ENCODE data around the gene KIRREL3. TPM values are rescaled to one million over a fixed set of nuclear protein-coding genes. Genes with fewer than 3 reads are reported as not detected.

The KIRREL3 gene
- total RNA-seq, 1 donor = 0.10 TPM

- Histone ChIP-seq H3K27me3 (ENCODE audit: insufficient read depth, low read length) (no peaks in the 10 kb centered on the region), H3K4me1 (ENCODE audit: insufficient read depth, low read length) (no peaks in the 10 kb centered on the region), H3K9me3 (ENCODE audit: low read depth, low read length) (no peaks in the 10 kb centered on the region), H3K4me3 (ENCODE audit: low read length) (no peak overlapping the region)
Observed at GRCh38 chr11:126742582-126742981, 258.0 kb downstream of the KIRREL3 start.

- Histone ChIP-seq H3K4me3 (ENCODE audit: low read length) (no peak overlapping the region), H3K4me1 (ENCODE audit: insufficient read depth, low read length) (no peaks in the 10 kb centered on the region), H3K9me3 (ENCODE audit: low read depth, low read length) (no peaks in the 10 kb centered on the region), H3K27me3 (ENCODE audit: insufficient read depth, low read length) (no peaks in the 10 kb centered on the region)
Observed at GRCh38 chr11:126740846-126741245, 259.7 kb downstream of the KIRREL3 start.

DNA sequence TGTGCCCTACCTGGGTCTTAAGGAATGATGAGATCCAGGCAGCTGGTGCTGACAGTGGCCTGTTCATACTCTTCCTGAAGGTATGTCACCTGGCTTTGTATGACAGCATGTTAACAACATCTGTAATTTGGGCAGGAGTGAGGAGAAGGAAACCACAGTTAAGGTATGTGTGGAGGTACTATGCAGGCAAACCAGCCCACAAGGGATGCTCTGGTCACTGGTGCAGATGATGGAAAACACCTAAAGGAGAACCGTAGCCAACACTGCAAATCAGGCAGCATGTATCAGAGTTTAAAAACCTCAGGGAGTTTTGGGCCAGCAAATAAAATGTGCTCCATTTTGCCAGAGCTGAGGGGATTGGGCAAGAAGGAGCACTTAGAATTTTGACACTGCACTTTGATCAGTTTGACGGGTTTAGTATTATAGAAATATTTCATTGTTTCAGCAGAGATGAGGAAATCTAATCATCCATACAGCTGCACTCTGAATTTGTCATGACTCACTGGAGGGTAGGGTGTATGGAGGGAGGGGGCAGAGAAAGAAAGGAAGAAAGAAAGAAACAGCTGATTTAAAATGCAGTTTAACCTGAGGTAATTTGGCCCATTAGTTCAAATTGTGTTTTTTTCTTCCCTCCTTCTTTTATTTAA lies 260.9 kb downstream of the KIRREL3 start:
- Histone ChIP-seq H3K27me3 (ENCODE audit: insufficient read depth, low read length) (no peaks in the 10 kb centered on the region), H3K4me3 (ENCODE audit: low read length) (no peak overlapping the region), H3K9me3 (ENCODE audit: low read depth, low read length) (no peaks in the 10 kb centered on the region), H3K4me1 (ENCODE audit: insufficient read depth, low read length) (no peaks in the 10 kb centered on the region)

- Histone ChIP-seq H3K9me3 (ENCODE audit: low read depth, low read length) (no peaks in the 10 kb centered on the region), H3K4me1 (ENCODE audit: insufficient read depth, low read length) (no peaks in the 10 kb centered on the region), H3K27me3 (ENCODE audit: insufficient read depth, low read length) (no peaks in the 10 kb centered on the region), H3K4me3 (ENCODE audit: low read length) (no peak overlapping the region)
Observed at GRCh38 chr11:126738295-126739031, 262.1 kb downstream of the KIRREL3 start.

DNA sequence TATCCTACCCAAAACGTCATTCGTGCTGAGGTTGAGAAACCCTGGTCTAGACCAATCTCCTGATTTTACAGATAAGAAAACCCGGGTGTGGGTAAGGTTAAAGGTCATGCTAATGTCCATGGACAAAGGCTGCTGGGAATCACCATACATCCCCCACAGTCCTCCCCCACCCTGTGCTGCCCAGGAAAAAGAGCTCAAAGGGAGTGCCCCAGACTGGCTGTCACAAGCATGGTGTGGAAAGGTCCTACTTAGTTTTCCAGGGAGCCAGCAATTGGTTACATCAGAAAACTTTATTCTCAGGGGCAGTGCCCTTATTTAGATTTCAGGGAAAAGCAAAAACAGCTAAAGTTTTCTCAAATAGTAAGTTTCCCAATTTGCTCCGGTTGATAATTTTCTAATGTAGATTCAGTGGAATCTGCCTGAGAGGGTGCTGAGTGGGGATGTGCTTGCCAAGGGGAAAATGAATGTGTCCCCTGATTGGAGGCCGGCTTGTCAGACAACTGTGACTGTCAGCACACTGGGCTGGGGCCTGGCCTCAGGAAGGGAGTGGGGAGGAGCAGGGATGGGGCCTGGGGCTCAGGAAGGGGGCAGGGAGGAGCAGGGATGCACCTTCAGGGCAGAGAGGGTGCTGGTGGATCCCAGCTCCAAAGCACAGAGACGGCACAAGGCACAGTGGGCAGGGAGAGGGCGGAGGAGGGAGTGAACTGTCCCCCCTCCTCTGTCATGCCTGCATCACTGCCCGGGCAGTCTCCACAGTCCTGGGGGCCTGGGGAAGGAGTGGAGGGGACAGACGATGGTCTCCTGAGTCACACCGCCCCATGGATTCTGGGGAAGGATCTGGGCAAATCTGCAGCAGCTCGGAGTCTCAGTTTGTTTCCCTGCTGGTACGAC lies 263.6 kb downstream of the KIRREL3 start:
- H3K9me3 ChIP-seq (ENCODE audit: low read depth, low read length) = no peaks in the 10 kb centered on the region
- H3K4me3 ChIP-seq (ENCODE audit: low read length) = no peak overlapping the region
- H3K4me1 ChIP-seq (ENCODE audit: insufficient read depth, low read length) = no peaks in the 10 kb centered on the region
- no peaks in the 10 kb centered on the region for H3K27me3 ChIP-seq (ENCODE audit: insufficient read depth, low read length)

DNA sequence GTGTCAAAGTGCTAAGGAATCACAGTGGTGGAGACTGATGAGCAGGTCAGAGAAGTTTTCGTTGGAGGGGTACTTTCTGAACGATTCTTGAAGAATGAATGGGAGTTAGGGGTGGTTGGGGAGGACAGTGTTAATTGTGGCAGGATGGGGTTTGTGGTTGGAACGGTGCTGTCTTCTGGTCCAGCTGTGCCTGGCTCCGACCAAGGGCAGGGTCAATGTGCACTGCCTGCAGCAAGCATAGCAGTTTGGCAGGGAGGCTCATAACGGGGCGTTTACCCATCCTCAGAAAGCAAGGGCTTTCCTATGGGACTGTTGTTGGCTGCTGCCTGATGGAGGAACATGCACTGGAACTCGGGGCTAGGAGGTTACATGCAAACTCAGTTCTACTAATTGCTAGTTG lies 265.8 kb downstream of the KIRREL3 start:
- no peaks in the 10 kb centered on the region for H3K9me3 ChIP-seq (ENCODE audit: low read depth, low read length)
- H3K27me3 ChIP-seq (ENCODE audit: insufficient read depth, low read length) = no peaks in the 10 kb centered on the region
- H3K4me1 ChIP-seq (ENCODE audit: insufficient read depth, low read length) = no peaks in the 10 kb centered on the region
- no peak overlapping the region for H3K4me3 ChIP-seq (ENCODE audit: low read length)

- Histone ChIP-seq H3K4me1 (ENCODE audit: insufficient read depth, low read length) (no peaks in the 10 kb centered on the region), H3K27me3 (ENCODE audit: insufficient read depth, low read length) (no peaks in the 10 kb centered on the region), H3K9me3 (ENCODE audit: low read depth, low read length) (no peaks in the 10 kb centered on the region), H3K4me3 (ENCODE audit: low read length) (no peak overlapping the region)
Observed at GRCh38 chr11:126733685-126734084, 266.9 kb downstream of the KIRREL3 start.

DNA sequence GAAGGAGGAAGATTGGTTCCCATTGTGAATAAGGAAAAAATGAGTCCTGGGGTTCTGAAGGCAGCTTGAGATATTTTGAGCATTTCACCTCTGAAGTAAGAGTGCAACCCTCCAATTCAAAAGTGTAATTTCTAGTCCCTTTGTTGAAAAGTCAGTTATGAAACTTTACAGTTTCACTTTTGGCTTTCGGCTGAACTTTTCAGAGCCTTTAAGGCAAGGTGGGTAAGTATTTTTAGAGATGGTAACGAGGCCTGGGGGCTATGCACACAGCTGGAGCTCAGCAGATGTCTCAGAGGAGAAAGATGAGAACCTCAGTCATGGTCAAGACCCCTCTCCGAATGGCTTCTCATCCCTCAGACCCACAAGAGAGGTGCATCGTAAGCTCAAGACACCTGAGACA lies 267.6 kb downstream of the KIRREL3 start:
- H3K9me3 ChIP-seq (ENCODE audit: low read depth, low read length) = no peaks in the 10 kb centered on the region
- no peaks in the 10 kb centered on the region for H3K27me3 ChIP-seq (ENCODE audit: insufficient read depth, low read length)
- no peak overlapping the region for H3K4me3 ChIP-seq (ENCODE audit: low read length)
- no peaks in the 10 kb centered on the region for H3K4me1 ChIP-seq (ENCODE audit: insufficient read depth, low read length)

GRCh38 chr11:126731576-126732142 lies 268.9 kb downstream of the KIRREL3 start:
- Histone ChIP-seq H3K4me3 (ENCODE audit: low read length) (no peak overlapping the region), H3K27me3 (ENCODE audit: insufficient read depth, low read length) (no peaks in the 10 kb centered on the region), H3K9me3 (ENCODE audit: low read depth, low read length) (no peaks in the 10 kb centered on the region), H3K4me1 (ENCODE audit: insufficient read depth, low read length) (no peaks in the 10 kb centered on the region)

GRCh38 chr11:126727381-126727780 lies 273.2 kb downstream of the KIRREL3 start:
- no peaks in the 10 kb centered on the region for H3K4me1 ChIP-seq (ENCODE audit: insufficient read depth, low read length)
- no peaks in the 10 kb centered on the region for H3K9me3 ChIP-seq (ENCODE audit: low read depth, low read length)
- H3K4me3 ChIP-seq (ENCODE audit: low read length) = no peak overlapping the region
- H3K27me3 ChIP-seq (ENCODE audit: insufficient read depth, low read length) = no peaks in the 10 kb centered on the region

GRCh38 chr11:126725521-126725920 lies 275.0 kb downstream of the KIRREL3 start:
- H3K4me1 ChIP-seq (ENCODE audit: insufficient read depth, low read length) = no peaks in the 10 kb centered on the region
- no peaks in the 10 kb centered on the region for H3K27me3 ChIP-seq (ENCODE audit: insufficient read depth, low read length)
- H3K9me3 ChIP-seq (ENCODE audit: low read depth, low read length) = no peaks in the 10 kb centered on the region
- no peak overlapping the region for H3K4me3 ChIP-seq (ENCODE audit: low read length)

- no peak overlapping the region for H3K4me3 ChIP-seq (ENCODE audit: low read length)
- no peaks in the 10 kb centered on the region for H3K4me1 ChIP-seq (ENCODE audit: insufficient read depth, low read length)
- H3K9me3 ChIP-seq (ENCODE audit: low read depth, low read length) = no peaks in the 10 kb centered on the region
- H3K27me3 ChIP-seq (ENCODE audit: insufficient read depth, low read length) = no peaks in the 10 kb centered on the region
Observed at GRCh38 chr11:126725043-126725442, 275.5 kb downstream of the KIRREL3 start.

DNA sequence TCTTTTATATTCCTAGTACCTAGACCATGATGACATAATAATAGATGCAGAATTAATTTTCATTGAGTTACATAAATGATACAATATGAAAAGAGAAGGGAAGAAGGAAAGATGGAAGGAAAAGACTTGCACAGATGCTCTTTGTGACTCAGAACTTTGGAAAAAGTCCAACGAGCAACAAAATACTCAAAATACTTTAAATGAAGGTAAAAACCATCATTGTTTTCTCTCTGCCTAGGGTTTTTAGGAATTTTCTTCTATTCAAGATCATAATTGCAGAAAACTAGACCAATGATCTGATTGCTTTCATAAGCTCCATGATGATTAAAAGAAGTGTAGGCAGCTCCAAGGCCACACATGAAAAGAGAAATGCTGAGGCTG lies 276.9 kb downstream of the KIRREL3 start:
- H3K4me3 ChIP-seq (ENCODE audit: low read length) = no peak overlapping the region
- no peaks in the 10 kb centered on the region for H3K9me3 ChIP-seq (ENCODE audit: low read depth, low read length)

DNA sequence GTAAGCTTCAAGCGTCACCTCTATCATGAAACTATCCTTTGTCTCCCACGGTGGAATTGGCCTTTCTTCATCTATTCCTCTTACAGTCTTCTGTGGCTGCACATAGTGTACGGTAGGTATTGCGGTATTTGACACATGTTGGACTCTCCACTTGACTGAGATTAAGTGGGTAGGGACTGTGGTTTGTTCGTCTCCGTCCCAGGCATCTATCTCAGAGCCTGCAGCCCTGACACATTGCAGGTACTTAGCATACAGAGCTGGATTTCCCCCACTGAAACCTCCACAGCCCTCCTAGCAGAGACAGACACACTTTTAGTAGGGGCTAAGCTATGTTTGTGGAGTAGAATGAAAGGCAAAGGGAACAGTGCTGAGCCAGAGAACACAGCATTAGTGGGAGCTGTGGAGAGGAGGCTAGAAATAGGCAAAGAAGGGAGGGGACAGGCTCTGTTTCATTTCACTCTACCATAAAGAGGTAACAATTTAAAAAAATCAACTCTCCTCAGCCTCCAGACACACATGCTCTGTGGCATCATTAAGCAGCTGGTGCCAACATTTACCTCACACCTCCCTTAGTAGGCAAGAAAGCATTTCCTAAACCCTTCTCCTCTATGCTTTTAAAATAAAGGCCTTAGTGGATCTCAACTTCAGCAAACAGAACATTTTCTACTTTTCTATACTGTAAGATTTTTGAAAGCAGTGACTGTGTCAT lies 277.5 kb downstream of the KIRREL3 start:
- Histone ChIP-seq H3K9me3 (ENCODE audit: low read depth, low read length) (no peaks in the 10 kb centered on the region), H3K4me1 (ENCODE audit: insufficient read depth, low read length) (no peaks in the 10 kb centered on the region), H3K4me3 (ENCODE audit: low read length) (no peak overlapping the region), H3K27me3 (ENCODE audit: insufficient read depth, low read length) (no peaks in the 10 kb centered on the region)

More for the DNA sequence above, 276.9 kb downstream of the KIRREL3 start:
- no peaks in the 10 kb centered on the region for H3K4me1 ChIP-seq (ENCODE audit: insufficient read depth, low read length)
- H3K27me3 ChIP-seq (ENCODE audit: insufficient read depth, low read length) = no peaks in the 10 kb centered on the region
